Activated CD8-positive, alpha-beta T cell treated with anti-CD3 and anti-CD28 coated beads, Interleukin-2, amount 10 ng/mL, durations not matched to agents 7 days and 5 days (primary cell): ENCODE data around the gene ERC2. TPM values are rescaled to one million over a fixed set of nuclear protein-coding genes. Genes with fewer than 3 reads are reported as not detected.

Experiments
- ATAC-seq: fragments of 150-1000 bp; cut with Tn5 transposase; one replicate; pipeline ENCODE4 v1.10.0; 2021; ENCODE audit warnings: moderate library complexity
- CTCF ChIA-PET: fragments of 350-600 bp; sonication (Branson Sonifier 250); formaldehyde crosslinking; loops from one replicate; lab custom pipeline; 2021; ENCODE audit warnings: antibody characterized with exemption; lab: Charles Lee
- POLR2A ChIA-PET: fragments of 350-600 bp; sonication (Branson Sonifier 250); formaldehyde crosslinking; loops from one replicate; lab custom pipeline; 2021; ENCODE audit warnings: antibody characterized with exemption; lab: Charles Lee
- DNase-seq: peaks from one replicate; pipeline ENCODE4 v3.0.0-alpha.2; 2020
- H3K27ac Mint-ChIP-seq: one replicate; pipeline ENCODE4 v1.8.0; 2021; ENCODE audit warnings: mild to moderate bottlenecking, mixed read lengths
- H3K27me3 Mint-ChIP-seq: one replicate; pipeline ENCODE4 v1.8.0; 2021; ENCODE audit warnings: low read depth, mixed read lengths
- H3K36me3 Mint-ChIP-seq: one replicate; pipeline ENCODE4 v1.8.0; 2021; ENCODE audit warnings: low read depth, mixed read lengths
- H3K4me1 Mint-ChIP-seq: one replicate; pipeline ENCODE4 v1.8.0; 2021; ENCODE audit warnings: low read depth, mixed read lengths
- H3K4me3 Mint-ChIP-seq: one replicate; pipeline ENCODE4 v1.8.0; 2021; ENCODE audit warnings: mild to moderate bottlenecking, mixed read lengths
- H3K9me3 Mint-ChIP-seq: one replicate; pipeline ENCODE4 v1.8.0; 2022; ENCODE audit warnings: mixed read lengths; ENCODE audit not compliant: insufficient read depth
- total RNA-seq, 2 experiments: library from RNA; stranded (reverse); gene quantifications; one replicate each; pipeline ENCODE4 v1.2.3, GENCODE V29; 2021

ERC2 gene
- total RNA-seq, 2 experiments from 2014 or later, result not detected

DNA sequence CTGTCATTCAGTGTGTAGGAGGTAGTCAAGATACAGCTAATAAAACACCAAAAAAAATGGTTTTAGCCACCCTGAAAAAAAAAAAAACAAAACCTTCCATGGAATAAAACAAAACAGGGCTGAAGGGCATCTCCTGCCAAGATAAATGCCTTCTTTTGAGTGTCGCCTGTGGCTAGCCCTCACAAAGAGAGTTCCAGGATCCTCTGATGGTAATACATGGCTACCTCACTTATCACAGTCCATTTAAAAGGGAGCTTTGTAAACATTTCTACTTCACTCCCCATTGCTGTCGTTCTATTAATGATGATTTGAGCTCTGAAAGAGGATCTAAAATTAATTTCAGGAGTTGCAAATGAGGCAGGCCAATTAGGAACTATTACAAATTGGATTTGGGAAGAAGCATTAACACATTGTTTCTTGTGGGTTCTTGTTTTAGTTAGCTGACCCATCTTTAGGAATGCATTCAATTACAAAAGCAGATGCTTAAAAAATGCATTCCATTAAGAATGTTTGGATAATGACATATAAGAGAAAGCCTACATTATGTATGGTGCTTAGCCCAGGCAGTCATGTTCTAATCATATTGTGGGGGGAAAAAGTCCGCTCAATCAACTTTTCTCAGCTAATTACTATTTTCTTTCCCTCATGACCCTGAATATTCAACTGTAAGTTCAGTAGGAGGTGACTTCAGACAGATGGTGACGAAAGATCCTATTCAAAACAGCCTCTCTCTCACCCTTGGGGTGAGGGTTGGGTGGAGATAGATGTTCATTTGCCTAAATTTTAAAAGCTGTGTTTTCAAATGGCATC is 726.0 kb downstream of the ERC2 start:
- CTCF ChIA-PET, result no interaction called here
- H3K27ac Mint-ChIP-seq, result no peak overlapping the region
- H3K36me3 Mint-ChIP-seq, result no peaks in the 10 kb centered on the region
- ATAC-seq, result no peak
- POLR2A ChIA-PET, result no interaction called here
- no peak overlapping the region for H3K4me3 Mint-ChIP-seq
- DNase-seq, result no peak
- peaks cover 3% of the 10 kb centered on the region for H3K9me3 Mint-ChIP-seq
- no peaks in the 10 kb centered on the region for H3K4me1 Mint-ChIP-seq
- no peaks in the 10 kb centered on the region for H3K27me3 Mint-ChIP-seq

DNA sequence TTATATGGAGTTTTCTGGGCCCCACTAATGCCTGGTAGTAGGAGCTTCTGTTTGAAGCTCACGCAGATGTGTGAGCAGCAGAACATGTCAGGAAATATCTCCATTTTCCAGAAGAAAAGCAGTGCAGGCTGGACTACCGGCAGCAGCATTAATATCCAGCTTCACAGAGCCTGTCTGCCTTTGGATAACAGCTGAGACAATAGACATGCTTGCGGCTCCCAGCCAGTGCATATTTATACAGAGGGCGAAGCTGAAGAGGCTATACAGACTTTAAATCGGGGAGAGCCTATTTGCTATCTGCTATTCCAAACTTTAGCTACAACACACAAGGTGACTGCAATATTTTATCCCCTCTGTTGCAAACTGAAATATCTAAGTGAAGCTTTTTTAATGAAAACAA is 731.1 kb downstream of the ERC2 start:
- H3K36me3 Mint-ChIP-seq, result no peaks in the 10 kb centered on the region
- ATAC-seq (no peak), DNase-seq (no peak)
- H3K9me3 Mint-ChIP-seq, result peaks cover 3% of the 10 kb centered on the region
- POLR2A ChIA-PET, result no interaction called here
- H3K27me3 Mint-ChIP-seq, result no peaks in the 10 kb centered on the region
- H3K27ac Mint-ChIP-seq, result no peak overlapping the region
- no peaks in the 10 kb centered on the region for H3K4me1 Mint-ChIP-seq
- no peak overlapping the region for H3K4me3 Mint-ChIP-seq
- CTCF ChIA-PET, result interaction anchor here (1.6 to 1.7 kb wide), 2 partner anchors 9 to 11 kb away, joined by 3 to 5 read pairs; no protein-coding TSS in a partner anchor

DNA sequence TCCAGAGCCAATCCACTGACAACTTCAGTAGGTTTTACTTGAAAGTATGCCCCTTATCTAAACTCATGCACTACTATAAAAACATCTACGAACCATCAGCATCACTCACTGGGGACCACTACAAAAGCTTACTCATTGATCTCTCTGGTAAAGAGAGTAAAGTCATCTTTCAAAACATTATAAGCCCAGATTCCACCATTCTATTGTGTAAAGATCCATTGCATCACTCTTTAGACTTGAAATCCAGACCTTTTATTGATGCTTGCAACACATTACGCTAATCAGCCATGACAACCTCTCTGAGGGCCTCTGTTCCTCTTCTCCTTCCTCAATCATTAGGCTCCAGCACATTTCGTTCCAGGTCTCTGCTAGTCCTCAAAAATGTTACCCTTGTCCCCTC is 732.3 kb downstream of the ERC2 start:
- Mint-ChIP-seq H3K4me3 (no peak overlapping the region), H3K36me3 (no peaks in the 10 kb centered on the region), H3K27ac (no peak overlapping the region), H3K4me1 (no peaks in the 10 kb centered on the region), H3K27me3 (no peaks in the 10 kb centered on the region), H3K9me3 (peaks cover 3% of the 10 kb centered on the region)
- POLR2A ChIA-PET, result no interaction called here
- CTCF ChIA-PET, result no interaction called here
- ATAC-seq (no peak), DNase-seq (no peak)

DNA sequence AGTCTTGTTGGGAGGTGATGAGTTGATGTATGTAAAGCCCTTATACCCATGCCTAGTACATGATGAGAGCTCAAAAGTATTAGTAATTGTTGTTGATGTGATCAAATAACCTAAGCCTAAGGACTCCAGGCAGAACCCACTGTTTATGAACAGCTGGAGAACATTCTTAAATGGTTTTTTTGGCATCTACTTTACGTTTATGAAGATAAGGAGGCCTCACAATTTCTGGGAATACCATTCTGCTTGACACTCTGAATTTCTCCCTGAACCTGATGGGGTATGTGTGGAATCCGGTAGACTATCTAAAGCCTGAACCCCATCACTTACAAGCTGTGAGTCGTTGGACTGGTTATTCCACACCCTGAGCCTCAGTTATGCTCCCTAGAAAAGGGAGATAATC is 736.5 kb downstream of the ERC2 start:
- ChIA-PET POLR2A (no interaction called here), CTCF (no interaction called here)
- Mint-ChIP-seq H3K9me3 (no peaks in the 10 kb centered on the region), H3K27me3 (no peaks in the 10 kb centered on the region), H3K4me1 (no peaks in the 10 kb centered on the region), H3K4me3 (no peak overlapping the region), H3K36me3 (no peaks in the 10 kb centered on the region), H3K27ac (no peak overlapping the region)
- no peak for ATAC-seq
- DNase-seq, result no peak

DNA sequence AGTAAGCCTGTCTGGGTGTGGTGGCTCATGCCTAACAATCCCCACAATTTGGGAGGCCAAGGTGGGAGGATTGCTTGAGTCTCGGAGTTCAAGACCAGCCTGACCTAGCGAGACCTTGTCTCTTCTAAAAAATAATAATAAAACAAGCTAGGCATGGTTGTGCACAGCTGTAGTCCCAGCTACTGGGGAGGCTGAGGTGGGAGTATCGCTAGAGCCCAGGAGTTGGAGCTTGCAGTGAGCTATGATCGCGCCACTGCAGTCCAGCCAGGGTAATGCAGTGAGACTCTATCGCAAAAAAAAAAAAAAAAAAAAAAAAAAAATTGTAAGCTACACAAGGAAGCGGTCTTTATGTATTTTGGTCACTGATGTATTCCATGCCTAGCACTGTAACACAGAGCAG is 738.7 kb downstream of the ERC2 start:
- Mint-ChIP-seq H3K36me3 (no peaks in the 10 kb centered on the region), H3K27me3 (no peaks in the 10 kb centered on the region), H3K4me1 (no peaks in the 10 kb centered on the region), H3K4me3 (no peak overlapping the region), H3K27ac (no peak overlapping the region), H3K9me3 (no peaks in the 10 kb centered on the region)
- ChIA-PET POLR2A (no interaction called here), CTCF (no interaction called here)
- ATAC-seq (no peak), DNase-seq (no peak)

DNA sequence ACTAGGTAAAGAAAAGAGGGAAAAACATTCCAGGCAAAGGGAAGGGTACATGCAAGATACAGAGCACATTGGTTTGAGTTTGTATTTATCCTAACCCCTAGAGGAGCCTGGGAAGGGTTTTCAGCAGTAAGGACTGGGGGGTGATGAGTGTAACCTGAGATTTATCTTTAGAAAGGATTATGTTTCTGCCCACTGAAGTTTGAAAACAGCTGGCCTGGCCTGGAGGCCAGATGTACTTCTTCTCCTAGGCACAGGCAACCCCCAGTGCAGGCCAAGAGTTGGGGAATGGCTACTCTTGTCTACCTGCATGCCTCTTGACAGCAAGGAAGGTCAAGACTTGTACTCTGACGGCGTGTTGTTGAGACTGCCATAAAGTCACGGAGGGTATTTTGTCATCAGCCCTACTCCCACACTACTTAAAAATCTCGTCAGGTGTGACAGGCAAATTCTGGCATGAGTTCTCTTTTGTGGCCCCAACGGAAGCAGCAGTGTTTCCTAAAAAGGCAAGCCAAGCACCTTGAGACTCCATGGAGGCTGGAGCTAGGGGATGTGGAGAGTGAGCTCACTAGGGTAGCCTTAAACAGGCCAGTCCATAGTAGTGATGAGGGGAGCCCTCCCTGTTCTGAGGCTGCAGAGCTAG is 739.7 kb downstream of the ERC2 start:
- DNase-seq (no peak), ATAC-seq (no peak)
- Mint-ChIP-seq H3K36me3 (no peaks in the 10 kb centered on the region), H3K4me1 (no peaks in the 10 kb centered on the region), H3K9me3 (no peaks in the 10 kb centered on the region), H3K4me3 (no peak overlapping the region), H3K27me3 (no peaks in the 10 kb centered on the region), H3K27ac (no peak overlapping the region)
- ChIA-PET CTCF (no interaction called here), POLR2A (no interaction called here)

DNA sequence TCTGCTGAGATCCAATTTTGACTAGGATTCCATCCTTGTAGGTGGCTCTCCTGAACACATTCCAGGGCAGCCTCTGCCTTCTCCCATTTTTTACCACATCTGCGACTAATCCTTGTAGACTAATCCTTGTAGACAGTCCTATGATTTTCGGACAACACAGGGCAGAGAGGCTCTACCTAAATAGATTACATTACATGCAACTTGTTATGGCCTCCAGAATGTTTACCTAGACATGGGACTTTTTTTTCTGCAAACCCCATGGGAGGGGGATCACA is 741.8 kb downstream of the ERC2 start:
- CTCF ChIA-PET, result no interaction called here
- H3K4me3 Mint-ChIP-seq, result no peak overlapping the region
- no peak for DNase-seq
- no peak for ATAC-seq
- no peaks in the 10 kb centered on the region for H3K9me3 Mint-ChIP-seq
- H3K36me3 Mint-ChIP-seq, result no peaks in the 10 kb centered on the region
- no peak overlapping the region for H3K27ac Mint-ChIP-seq
- no peaks in the 10 kb centered on the region for H3K27me3 Mint-ChIP-seq
- H3K4me1 Mint-ChIP-seq, result no peaks in the 10 kb centered on the region
- POLR2A ChIA-PET, result no interaction called here

DNA sequence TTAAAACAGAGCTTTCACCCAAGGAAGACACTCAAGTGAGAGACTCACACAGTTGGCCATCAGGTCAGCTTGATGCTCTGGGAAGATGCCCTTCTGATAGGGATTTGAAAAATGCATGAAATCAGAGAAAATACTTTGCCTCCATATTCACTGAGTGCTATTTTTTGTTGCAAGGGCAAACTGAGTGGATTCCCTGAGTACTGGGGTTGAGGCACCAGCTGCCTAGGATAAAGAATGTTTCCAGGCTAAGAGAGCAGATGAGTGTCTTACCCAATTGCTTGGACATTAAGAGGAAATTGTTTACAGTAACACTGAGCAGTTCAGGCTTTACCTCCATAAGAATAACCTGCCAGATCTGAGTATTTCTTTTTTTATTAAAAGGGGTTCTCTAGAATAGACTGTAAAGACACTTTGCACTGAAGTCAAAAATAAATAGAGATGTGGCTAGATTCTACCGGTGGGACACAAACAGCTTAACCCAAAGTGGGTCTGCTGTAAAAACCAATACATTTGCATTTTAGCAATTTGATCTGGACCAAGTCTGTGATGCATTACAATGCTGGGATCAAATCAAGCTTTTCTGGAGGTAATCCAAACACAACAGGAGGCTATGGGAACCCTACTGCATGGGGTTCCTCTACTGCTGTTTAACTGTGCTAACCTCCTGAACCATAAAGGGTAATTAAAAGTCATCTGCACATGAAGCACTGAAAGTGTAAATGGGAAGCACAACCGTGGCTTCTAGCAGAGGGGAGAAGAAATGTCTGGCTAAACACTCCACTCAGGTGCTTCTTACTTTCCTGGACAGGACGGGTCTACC is 742.4 kb downstream of the ERC2 start:
- Mint-ChIP-seq H3K4me1 (no peaks in the 10 kb centered on the region), H3K27me3 (no peaks in the 10 kb centered on the region), H3K9me3 (no peaks in the 10 kb centered on the region), H3K27ac (no peak overlapping the region), H3K36me3 (no peaks in the 10 kb centered on the region), H3K4me3 (no peak overlapping the region)
- ChIA-PET POLR2A (no interaction called here), CTCF (no interaction called here)
- no peak for ATAC-seq
- no peak for DNase-seq

DNA sequence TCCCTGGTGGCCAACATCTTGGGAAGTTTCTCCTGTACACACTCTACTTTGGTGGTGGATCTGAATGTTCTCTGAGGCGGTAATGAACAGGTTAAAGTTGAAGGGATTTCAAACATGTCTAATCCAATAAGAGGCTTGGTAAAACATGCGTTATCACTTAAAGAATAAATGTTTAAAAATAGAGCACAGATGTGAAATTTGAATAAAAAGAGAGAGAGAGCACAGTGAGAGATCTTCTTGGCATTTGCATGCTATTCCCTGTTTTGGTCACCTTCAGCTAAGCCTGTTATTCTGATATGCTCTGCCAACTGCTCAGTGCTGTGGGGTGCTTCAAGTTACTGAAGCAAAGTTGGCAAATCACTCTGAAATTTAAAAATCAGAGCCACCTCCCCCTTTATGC is 743.4 kb downstream of the ERC2 start:
- H3K27ac Mint-ChIP-seq, result no peak overlapping the region
- H3K4me3 Mint-ChIP-seq, result no peak overlapping the region
- ChIA-PET CTCF (no interaction called here), POLR2A (no interaction called here)
- no peaks in the 10 kb centered on the region for H3K27me3 Mint-ChIP-seq
- ATAC-seq, result no peak
- H3K4me1 Mint-ChIP-seq, result no peaks in the 10 kb centered on the region
- no peak for DNase-seq
- H3K9me3 Mint-ChIP-seq, result no peaks in the 10 kb centered on the region
- H3K36me3 Mint-ChIP-seq, result no peaks in the 10 kb centered on the region

DNA sequence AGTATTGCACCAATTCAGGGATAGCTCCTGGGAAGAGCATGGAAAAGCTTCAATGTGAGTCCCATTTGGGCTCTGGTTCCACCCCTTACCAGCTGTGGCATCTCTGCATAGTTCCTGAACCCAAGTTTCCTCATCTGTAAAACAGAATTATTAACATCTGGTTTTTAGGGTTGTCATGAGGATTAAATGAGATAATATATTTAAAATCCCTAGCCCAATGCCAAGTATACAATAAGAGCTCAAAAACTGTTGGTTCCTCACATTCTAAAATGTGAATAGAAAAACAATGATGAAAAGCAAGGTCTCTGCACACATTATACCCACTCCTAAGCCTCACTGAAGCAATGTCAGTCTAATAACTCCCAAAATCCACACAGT is 743.9 kb downstream of the ERC2 start:
- CTCF ChIA-PET, result no interaction called here

DNA sequence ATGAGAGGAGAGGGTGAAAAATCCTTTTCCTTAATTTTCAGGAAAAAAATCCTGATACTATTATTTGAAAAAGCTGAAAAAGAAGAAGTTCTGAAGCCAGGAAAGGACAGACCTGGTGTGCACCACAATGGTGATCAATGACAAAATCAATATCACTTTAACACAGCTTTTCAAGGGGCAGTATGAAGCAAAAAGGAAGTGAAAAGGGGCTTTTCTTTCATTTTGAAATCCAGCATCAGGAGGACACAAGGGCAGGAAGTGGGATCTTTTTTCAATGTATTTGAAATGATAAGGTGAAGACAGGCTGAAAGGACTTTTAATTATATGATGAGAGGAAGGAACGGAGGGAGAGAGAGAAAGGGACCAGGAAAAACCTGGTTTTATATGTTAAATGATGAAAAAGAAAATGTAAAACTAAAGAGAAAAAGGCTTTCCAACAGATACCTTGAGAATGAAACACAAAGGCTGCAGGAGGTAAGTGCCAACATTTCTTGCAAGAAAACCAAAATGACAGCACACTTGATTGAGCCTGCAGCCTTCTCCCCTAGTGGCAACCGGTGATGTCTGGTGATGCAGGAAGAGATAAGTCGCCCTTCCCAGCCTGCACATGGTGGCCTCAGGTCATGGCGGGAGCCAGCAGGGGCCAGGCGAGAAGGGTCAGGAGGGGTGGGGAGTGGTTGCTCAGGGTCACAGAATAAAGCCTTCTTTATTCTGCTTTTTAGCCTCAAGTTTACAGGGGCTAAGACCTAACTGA is 744.4 kb downstream of the ERC2 start:
- Mint-ChIP-seq H3K27ac (no peak overlapping the region), H3K36me3 (no peaks in the 10 kb centered on the region), H3K4me3 (no peak overlapping the region), H3K4me1 (no peaks in the 10 kb centered on the region), H3K27me3 (no peaks in the 10 kb centered on the region), H3K9me3 (no peaks in the 10 kb centered on the region)
- ATAC-seq (no peak), DNase-seq (no peak)
- POLR2A ChIA-PET, result no interaction called here
- CTCF ChIA-PET, result no interaction called here

More for the DNA sequence above, 743.9 kb downstream of the ERC2 start:
- no peaks in the 10 kb centered on the region for H3K27me3 Mint-ChIP-seq
- POLR2A ChIA-PET, result no interaction called here
- ATAC-seq, result no peak
- no peak for DNase-seq
- no peaks in the 10 kb centered on the region for H3K4me1 Mint-ChIP-seq
- H3K4me3 Mint-ChIP-seq, result no peak overlapping the region
- no peak overlapping the region for H3K27ac Mint-ChIP-seq
- no peaks in the 10 kb centered on the region for H3K9me3 Mint-ChIP-seq
- H3K36me3 Mint-ChIP-seq, result no peaks in the 10 kb centered on the region
